Measurements from ENCODE around the gene DCUN1D1.

DCUN1D1 gene

DNA sequence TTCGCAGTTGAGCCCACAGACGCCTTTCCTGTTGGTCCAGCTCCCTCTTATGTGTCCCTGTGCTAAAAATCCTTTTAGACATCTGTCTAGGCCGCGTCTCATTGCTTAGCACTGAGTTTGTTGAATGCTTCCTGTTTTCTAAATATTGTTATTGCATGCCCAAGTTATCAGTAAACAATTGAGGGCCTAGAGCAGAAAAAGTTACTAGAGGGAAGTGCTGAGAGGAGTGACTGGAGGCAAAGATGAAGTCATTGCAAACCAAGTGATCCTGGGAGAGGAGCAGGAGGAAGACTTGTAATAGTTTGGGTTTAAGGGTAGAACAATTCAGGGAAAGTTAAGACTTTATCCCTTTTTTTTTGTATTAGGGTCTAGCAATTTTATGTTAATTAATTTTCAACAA is 88.1 kb downstream of the DCUN1D1 start:
- H3K36me3 Mint-ChIP-seq (ENCODE audit: insufficient read depth) = peaks cover 35% of the 10 kb centered on the region
- H3K4me1 Mint-ChIP-seq = no peaks in the 10 kb centered on the region
- H3K27ac Mint-ChIP-seq (ENCODE audit: low read depth) = no peak overlapping the region
- no peak for DNase-seq (ENCODE audit: low spot score in 2 of 2)
- no peak overlapping the region for H3K4me3 Mint-ChIP-seq
- no peaks in the 10 kb centered on the region for H3K27me3 Mint-ChIP-seq
- no peak for ATAC-seq (replicated peaks; ENCODE audit: extremely low read depth, poor library complexity, severe bottlenecking)
- no peaks in the 10 kb centered on the region for H3K9me3 Mint-ChIP-seq

DNA sequence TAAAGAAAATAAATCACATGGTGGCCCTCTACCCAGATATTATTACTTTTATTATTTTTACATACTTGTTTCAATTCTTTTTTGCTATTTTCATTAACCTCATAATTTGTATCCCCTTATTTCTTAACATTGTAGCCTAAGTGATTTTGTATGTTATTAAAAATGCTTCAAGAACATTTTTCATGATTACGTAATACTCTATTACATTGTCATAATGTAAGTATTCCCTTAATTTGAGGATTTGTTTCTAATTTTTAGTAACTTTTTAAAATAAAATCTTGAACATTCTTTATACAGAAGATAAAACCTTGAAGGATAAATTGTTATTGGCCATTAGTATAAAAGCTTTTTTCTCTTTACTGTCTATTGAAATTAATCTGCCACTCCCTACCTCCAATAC is 89.0 kb downstream of the DCUN1D1 start:
- DNase-seq (ENCODE audit: low spot score in 2 of 2) (no peak), ATAC-seq (replicated peaks; ENCODE audit: extremely low read depth, poor library complexity, severe bottlenecking) (no peak)
- Mint-ChIP-seq H3K4me3 (no peak overlapping the region), H3K27me3 (no peaks in the 10 kb centered on the region), H3K4me1 (no peaks in the 10 kb centered on the region), H3K27ac (ENCODE audit: low read depth) (no peak overlapping the region), H3K9me3 (no peaks in the 10 kb centered on the region), H3K36me3 (ENCODE audit: insufficient read depth) (peaks cover 37% of the 10 kb centered on the region)

DNA sequence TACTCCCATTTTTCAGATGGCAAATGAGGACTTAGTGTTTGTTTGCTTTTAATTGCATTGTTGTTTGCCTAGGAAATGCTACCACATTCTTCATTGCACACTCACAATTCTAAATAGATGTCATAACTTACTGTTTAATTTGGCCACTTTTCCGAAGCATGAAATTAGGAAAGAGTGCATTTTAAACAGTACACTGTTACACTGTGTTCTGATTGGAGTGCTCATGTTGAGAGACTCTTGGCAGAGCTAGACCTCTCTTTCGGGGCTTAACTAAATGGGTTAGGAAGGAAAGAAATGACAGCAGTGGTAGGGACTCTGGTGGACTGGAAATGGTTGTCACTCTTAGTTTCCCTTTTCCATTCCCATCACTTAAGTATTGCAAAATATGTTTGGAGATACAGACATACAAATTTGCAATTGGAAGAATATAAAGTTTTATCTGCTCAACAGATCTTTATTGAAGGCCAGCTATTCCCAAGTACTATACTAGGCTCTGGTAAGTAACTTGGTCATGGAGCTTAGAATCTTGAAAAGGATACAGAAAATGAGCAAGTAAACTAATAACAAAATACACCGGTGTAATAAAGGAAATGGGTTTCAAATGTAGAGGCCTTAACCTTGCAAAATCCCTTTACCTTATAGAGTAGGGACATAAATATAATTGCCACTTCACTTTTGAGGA is 90.2 kb downstream of the DCUN1D1 start:
- H3K27ac Mint-ChIP-seq (ENCODE audit: low read depth) = no peak overlapping the region
- ATAC-seq (replicated peaks; ENCODE audit: extremely low read depth, poor library complexity, severe bottlenecking) (no peak), DNase-seq (ENCODE audit: low spot score in 2 of 2) (no peak)
- no peaks in the 10 kb centered on the region for H3K27me3 Mint-ChIP-seq
- H3K4me3 Mint-ChIP-seq = no peak overlapping the region
- H3K4me1 Mint-ChIP-seq = no peaks in the 10 kb centered on the region
- H3K9me3 Mint-ChIP-seq = no peaks in the 10 kb centered on the region
- H3K36me3 Mint-ChIP-seq (ENCODE audit: insufficient read depth) = peaks cover 37% of the 10 kb centered on the region
